Activated B cell treated with CpG ODN at 0.5 μM for 24 hours (primary cell): ENCODE measurements around the gene KCNQ2. TPM values are rescaled to one million over a fixed set of nuclear protein-coding genes. Genes with fewer than 3 reads are reported as not detected.

ENCODE experiments used
- ATAC-seq: fragments of 200-7000 bp; cut with Tn5 transposase; one replicate; pipeline ENCODE4 v1.10.0; 2021; ENCODE audit warnings: low read depth, mild to moderate bottlenecking, moderate library complexity
- CTCF ChIA-PET: fragments of 350-600 bp; sonication (Branson Sonifier 250); formaldehyde crosslinking; loops from one replicate; lab custom pipeline; 2021; ENCODE audit warnings: antibody characterized with exemption; lab: Charles Lee
- POLR2A ChIA-PET: fragments of 350-600 bp; sonication (Branson Sonifier 250); formaldehyde crosslinking; loops from one replicate; lab custom pipeline; 2021; ENCODE audit warnings: antibody characterized with exemption; lab: Charles Lee
- DNase-seq: peaks from one replicate; pipeline ENCODE4 v3.0.0; 2022
- H3K27ac Mint-ChIP-seq: one replicate; pipeline ENCODE4 v1.8.0; 2020; ENCODE audit warnings: mixed read lengths
- H3K27me3 Mint-ChIP-seq: one replicate; pipeline ENCODE4 v1.8.0; 2021; ENCODE audit warnings: mixed read lengths
- H3K36me3 Mint-ChIP-seq: one replicate; pipeline ENCODE4 v1.8.0; 2021; ENCODE audit warnings: low read depth, mixed read lengths
- H3K4me1 Mint-ChIP-seq: one replicate; pipeline ENCODE4 v1.8.0; 2021; ENCODE audit warnings: mixed read lengths
- H3K4me3 Mint-ChIP-seq: one replicate; pipeline ENCODE4 v1.8.0; 2020; ENCODE audit warnings: mild to moderate bottlenecking, mixed read lengths
- H3K9me3 Mint-ChIP-seq: one replicate; pipeline ENCODE4 v1.8.0; 2020; ENCODE audit warnings: mixed read lengths
- CTCF ChIP-seq: fragments of 200-600 bp; IDR thresholded peaks from one replicate; pipeline ENCODE4 v1.8.0; 2022; ENCODE audit warnings: antibody characterized with exemption, mild to moderate bottlenecking
- intact Hi-C: fragments of 100-400 bp; cut with micrococcal nuclease; formaldehyde crosslinking; loops from one replicate; pipeline ENCODE4 v1.15.1; 2024
- total RNA-seq: library from RNA; stranded (reverse); gene quantifications from 2 replicates; pipeline ENCODE4 v1.2.3, GENCODE V29; 2022

KCNQ2 gene
- total RNA-seq = not detected in 2 replicates

GRCh38 chr20:63471981-63472831 lies at the start of gene KCNQ2:
Gene KCNQ2, minus strand, starts transcription at chr20:63472655. Its CDS starts 192 bp downstream, at chr20:63472463.
- DNase-seq (no peak), ATAC-seq (peak; percentile 25)
- CTCF ChIA-PET = no interaction called here
- no peak within 1 kb of the TSS for H3K27ac Mint-ChIP-seq
- no peaks in the 10 kb centered on the region for H3K9me3 Mint-ChIP-seq
- H3K36me3 Mint-ChIP-seq = no peaks in the 10 kb centered on the region
- H3K4me3 Mint-ChIP-seq = no peak within 1 kb of the TSS
- peaks cover 11% of the 10 kb centered on the region for H3K4me1 Mint-ChIP-seq
- intact Hi-C loops = no loop called here
- POLR2A ChIA-PET = interaction anchor here (0.6 kb wide), 1 partner anchor 48 kb away, joined by 3 read pairs; the partner anchor contains the start of gene PPDPF
- peaks cover 32% of the 10 kb centered on the region for H3K27me3 Mint-ChIP-seq
- TF ChIP-seq CTCF = no peak

GRCh38 chr20:63521602-63522001 lies 49.1 kb upstream of the KCNQ2 start:
- no peaks in the 10 kb centered on the region for H3K27me3 Mint-ChIP-seq
- intact Hi-C loops = loop anchor here (5.0 kb wide), 1 partner anchor 541 kb away; the partner anchor contains the start of gene TCEA2
- H3K9me3 Mint-ChIP-seq = no peaks in the 10 kb centered on the region
- peak overlapping the region; percentile 81 for H3K4me3 Mint-ChIP-seq
- TF ChIP-seq CTCF = no peak
- CTCF ChIA-PET = interaction anchor here (1.1 to 1.5 kb wide), 3 partner anchors 16 to 342 kb away, joined by 3 to 4 read pairs (median 4); partner anchors contain the start of gene PTK6
- peaks cover 22% of the 10 kb centered on the region for H3K36me3 Mint-ChIP-seq
- ATAC-seq (no peak), DNase-seq (no peak)
- no peak overlapping the region for H3K27ac Mint-ChIP-seq
- POLR2A ChIA-PET = interaction anchor here (0.7 to 7.1 kb wide), 34 partner anchors 12 to 584 kb away, joined by 3 to 179 read pairs (median 7); partner anchors contain the start of genes ARFGAP1, ARFRP1, FNDC11 and GMEB2
- peaks cover 43% of the 10 kb centered on the region for H3K4me1 Mint-ChIP-seq

GRCh38 chr20:63520934-63521601 lies 48.6 kb upstream of the KCNQ2 start:
- H3K4me3 Mint-ChIP-seq = peak overlapping the region; percentile 81
- peaks cover 39% of the 10 kb centered on the region for H3K4me1 Mint-ChIP-seq
- CTCF ChIA-PET = interaction anchor here (0.9 to 1.5 kb wide), 4 partner anchors 17 to 343 kb away, joined by 3 to 4 read pairs (median 4); partner anchors contain the start of gene PTK6

GRCh38 chr20:63520504-63520933 lies 48.1 kb upstream of the KCNQ2 start, which contains the start of gene PPDPF:
Gene PPDPF, plus strand, starts transcription at chr20:63520765. Its CDS starts 544 bp downstream, at chr20:63521309.
- Mint-ChIP-seq H3K4me1 (peaks cover 33% of the 10 kb centered on the region), H3K4me3 (peak within 1 kb of the TSS; percentile 81), H3K9me3 (no peaks in the 10 kb centered on the region), H3K27ac (peak within 1 kb of the TSS; percentile 61), H3K27me3 (no peaks in the 10 kb centered on the region), H3K36me3 (peaks cover 22% of the 10 kb centered on the region)
- TF ChIP-seq CTCF = no peak
- DNase-seq = peak; percentile 84
- ChIA-PET POLR2A (interaction anchor here (0.5 to 7.1 kb wide), 42 partner anchors 12 to 735 kb away, joined by 3 to 179 read pairs (median 5); partner anchors contain the start of genes ARFGAP1, ARFRP1, FNDC11 and GMEB2), CTCF (interaction anchor here (0.9 to 1.5 kb wide), 3 partner anchors 19 to 343 kb away, joined by 3 to 4 read pairs (median 3); no protein-coding TSS in a partner anchor)
- intact Hi-C loops = loop anchor here (1.0 to 5.0 kb wide), 9 partner anchors 17 to 542 kb away; partner anchors contain the start of genes PTK6, RTEL1, SAMD10 and TCEA2
- peak; percentile 81 for ATAC-seq

More at GRCh38 chr20:63520934-63521601, 48.6 kb upstream of the KCNQ2 start:
- no peak overlapping the region for H3K27ac Mint-ChIP-seq
- H3K9me3 Mint-ChIP-seq = no peaks in the 10 kb centered on the region
- no peaks in the 10 kb centered on the region for H3K27me3 Mint-ChIP-seq
- intact Hi-C loops = loop anchor here (1.0 to 5.0 kb wide), 9 partner anchors 16 to 541 kb away; partner anchors contain the start of genes PTK6, RTEL1, SAMD10 and TCEA2
- DNase-seq = peak; percentile 61
- POLR2A ChIA-PET = interaction anchor here (0.5 to 7.1 kb wide), 41 partner anchors 12 to 735 kb away, joined by 3 to 179 read pairs (median 6); partner anchors contain the start of genes ARFGAP1, ARFRP1, FNDC11 and GMEB2
- peak; percentile 54 for ATAC-seq
- peaks cover 22% of the 10 kb centered on the region for H3K36me3 Mint-ChIP-seq
- TF ChIP-seq CTCF = no peak
